CD4-positive, alpha-beta T cell treated with Interleukin-6 at 100 ng/mL for 8 hours (primary cell): ENCODE measurements around the gene TBC1D1.
"Not testable (repeated sequence)": the region's sequence is repeated elsewhere in the genome, so short reads cannot be mapped to it uniquely, and the experiment has no call there.

ENCODE experiments used
- DNase-seq: peaks from one replicate; pipeline ENCODE4 v3.0.0-alpha.2; 2020; ENCODE audit warnings: mixed read lengths, low spot score

TBC1D1 gene

DNA sequence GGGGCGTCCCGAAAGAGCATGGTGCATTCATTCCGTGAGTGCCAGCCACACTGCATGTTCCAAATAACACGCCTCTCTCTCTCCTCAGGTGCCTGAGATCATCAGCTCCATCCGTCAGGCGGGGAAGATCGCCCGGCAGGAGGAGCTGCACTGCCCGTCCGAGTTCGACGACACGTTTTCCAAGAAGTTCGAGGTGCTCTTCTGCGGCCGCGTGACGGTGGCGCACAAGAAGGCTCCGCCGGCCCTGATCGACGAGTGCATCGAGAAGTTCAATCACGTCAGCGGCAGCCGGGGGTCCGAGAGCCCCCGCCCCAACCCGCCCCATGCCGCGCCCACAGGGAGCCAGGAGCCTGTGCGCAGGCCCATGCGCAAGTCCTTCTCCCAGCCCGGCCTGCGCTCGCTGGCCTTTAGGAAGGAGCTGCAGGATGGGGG is 123.6 kb downstream of the TBC1D1 start:
- no peak for DNase-seq

DNA sequence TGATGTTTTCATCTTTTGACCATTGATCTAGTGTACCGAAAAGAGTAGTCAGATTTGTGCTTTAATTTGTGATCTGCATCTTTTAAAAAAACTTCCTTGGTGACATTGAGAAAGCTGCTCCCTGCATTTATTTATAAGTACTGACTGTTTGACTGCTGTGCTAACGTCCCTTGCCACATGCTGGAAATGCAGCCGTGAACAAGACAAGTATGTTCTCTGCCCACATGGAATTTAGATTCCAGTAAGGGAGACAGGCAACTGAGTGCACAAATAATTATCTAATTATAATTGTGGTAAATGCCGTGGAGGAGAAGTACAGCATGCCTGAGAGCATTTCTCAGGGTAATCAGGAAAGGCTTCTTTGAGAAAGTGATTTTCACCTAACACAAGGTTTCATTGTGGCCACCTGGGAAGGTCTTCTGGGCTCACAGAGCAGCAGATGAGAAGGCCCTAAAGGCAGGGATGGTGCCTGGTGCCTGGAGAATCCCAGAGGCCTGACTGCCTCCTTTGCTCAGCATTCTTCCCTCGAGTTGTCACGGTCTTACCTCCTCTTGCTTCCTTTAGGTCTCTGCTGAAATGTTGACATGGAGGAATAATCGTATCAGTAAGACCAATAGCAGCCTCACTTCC is 125.1 kb downstream of the TBC1D1 start:
- no peak for DNase-seq

DNA sequence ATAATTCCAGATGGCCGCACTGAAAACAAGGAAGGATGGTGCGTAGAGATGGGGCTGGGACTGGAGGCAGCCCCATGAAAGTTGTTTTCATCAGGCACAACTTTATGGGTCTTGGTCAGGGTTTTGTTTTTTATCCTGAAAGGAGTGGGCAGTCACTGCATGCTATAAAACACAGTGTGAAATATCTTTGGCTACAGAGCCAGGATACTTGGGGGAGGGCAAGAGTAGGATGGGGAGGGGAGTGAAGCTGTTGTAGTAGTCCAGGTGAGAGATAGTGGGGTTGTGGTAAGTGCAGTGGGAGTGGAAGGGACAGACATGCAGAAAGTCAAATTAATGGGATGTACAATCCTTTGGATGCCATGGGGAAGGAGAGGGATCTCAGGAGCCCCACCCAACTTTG is 125.8 kb downstream of the TBC1D1 start:
- DNase-seq: no peak

DNA sequence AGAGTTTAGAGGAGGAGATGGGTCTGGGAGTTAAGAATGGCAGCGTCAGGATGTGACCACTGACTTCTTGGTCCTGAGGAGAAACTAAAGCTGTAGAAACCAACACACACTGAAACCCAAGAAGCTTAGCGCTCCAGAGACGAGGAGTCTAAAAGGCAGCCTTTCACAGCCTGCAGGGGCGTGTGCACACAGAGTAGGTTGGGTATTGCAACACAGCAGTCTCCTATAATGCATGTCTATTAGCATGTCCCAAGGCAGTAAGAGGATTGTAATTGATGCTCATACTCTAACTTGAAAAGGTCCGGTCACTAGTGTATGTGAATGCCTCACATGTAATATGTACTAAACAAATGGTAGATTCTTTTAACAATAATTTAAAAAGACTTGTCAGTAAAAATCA is 126.7 kb downstream of the TBC1D1 start:
- no peak for DNase-seq

DNA sequence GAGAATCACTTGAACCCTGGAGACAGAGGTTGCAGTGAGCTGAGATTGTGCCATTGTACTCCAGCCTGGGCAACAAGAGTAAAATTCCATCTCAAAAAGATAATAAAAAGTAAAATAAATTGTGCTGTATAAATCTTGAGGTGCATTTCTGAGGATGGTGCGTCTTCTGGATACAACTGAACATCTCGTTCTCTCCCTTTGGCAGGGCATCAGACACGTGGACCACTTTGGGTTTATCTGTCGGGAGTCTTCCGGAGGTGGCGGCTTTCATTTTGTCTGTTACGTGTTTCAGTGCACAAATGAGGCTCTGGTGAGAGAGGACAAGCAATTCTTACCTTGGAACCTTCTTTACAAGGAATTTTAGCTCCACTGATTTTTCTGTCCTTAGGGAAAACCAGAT is 129.5 kb downstream of the TBC1D1 start:
- DNase-seq: no peak

DNA sequence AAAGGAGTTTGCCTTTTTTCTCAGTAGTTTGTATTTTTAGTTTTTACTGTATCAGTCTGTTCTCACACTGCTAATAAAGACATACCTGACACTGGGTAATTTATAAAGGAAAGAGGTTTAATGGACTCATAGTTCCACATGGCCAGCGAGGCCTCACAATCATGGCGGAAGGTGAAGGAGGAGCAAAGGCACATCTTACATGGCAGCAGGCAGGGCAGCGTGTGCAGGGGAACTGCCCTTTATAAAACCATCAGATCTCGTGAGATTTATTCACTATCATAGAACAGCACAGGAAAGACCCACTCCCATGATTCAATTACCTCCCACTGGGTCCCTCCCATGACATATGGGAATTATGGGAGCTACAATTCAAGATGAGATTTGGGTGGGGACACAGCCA is 130.1 kb downstream of the TBC1D1 start:
- not testable (repeated sequence) for DNase-seq

DNA sequence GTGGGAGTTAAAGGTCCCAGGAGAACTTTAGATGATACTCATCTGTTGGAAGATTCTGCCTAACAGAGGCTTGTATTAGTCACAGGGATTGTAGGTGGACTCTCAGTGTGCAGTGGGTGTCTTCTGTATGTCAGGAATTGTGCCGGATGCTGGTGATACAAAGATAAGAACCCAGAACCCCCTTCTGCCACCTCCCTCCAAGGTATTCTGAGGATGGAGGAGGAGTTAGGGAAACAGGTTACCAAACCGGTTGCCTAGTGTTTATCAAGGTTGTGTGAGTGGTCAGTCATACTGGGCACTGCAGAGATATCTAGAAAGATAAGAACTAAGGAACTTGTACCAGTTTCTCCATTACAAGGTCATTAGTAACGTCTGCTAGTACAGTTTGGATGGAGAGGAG is 130.9 kb downstream of the TBC1D1 start:
- DNase-seq: no peak

DNA sequence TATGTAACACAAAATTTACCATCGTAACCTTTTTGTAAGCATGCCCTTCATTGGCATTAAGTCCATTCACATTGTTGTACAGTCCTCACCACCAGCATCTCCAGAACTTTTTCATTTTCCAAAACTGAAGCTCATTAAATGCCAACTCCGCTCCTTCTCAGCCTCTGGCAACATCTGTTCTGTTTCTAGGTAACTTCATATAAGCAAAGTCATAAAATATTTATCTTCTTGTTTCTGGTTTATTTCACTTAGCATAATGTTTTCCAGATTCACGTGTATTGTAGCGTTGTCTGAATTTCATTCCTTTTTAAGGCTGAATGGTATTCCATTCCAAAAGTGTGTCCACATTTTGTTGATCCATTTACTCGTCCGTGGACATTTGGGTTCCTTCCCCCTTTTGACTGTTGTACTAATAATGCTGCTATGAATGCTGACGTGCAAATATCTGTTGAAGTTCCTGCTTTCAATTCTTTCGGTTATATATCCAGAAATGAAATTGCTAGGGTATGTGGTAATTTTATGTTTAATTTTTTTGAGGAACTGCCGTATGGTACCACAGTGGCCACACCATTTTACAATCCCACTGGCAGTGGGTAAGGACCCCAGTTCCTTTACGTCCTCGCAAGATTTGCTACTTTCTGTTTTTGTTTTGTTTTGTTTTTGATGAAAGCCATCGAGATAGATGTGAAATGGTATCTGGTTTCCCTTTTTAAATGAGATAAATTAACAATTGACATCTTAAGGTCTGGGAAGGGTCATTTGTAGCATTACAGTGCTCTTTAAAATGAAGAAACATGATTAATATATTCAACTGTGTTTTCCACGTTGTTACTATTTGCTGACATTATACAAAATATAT is 132.7 kb downstream of the TBC1D1 start:
- no peak for DNase-seq

DNA sequence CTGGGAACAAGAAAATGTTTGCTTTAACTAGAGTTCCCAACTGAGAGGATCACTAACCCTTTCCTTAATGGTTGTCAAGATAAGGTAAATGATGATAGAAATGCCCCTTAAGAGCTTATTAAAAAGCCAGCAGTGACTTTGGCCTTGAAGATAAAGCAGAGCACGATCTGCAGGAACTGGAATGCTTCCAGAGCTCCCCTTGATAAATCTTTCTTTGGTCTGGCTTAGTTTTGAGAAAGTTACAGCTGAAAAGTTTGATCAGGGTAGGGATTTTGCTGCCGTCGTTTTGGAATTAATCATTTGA is 133.3 kb downstream of the TBC1D1 start:
- no peak for DNase-seq

DNA sequence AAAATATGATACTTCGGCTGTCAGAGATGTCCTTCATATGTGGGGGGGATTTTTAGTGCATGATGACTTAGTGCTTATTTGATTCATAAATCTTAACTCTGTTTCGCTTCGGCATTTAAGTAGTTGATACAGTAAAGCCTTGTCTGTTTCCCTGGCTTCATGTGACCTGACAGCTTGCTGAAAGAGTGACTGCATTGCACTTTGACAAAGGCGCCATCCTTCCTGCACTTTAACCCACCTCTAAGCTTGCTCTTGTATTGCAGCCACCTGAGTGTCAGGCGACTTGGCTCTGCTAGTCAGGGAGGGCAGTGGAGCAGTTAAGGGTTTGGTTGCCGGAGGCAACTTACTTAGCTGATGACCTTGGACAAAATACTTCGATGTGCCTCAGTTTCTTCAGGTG is 134.8 kb downstream of the TBC1D1 start:
- no peak for DNase-seq

DNA sequence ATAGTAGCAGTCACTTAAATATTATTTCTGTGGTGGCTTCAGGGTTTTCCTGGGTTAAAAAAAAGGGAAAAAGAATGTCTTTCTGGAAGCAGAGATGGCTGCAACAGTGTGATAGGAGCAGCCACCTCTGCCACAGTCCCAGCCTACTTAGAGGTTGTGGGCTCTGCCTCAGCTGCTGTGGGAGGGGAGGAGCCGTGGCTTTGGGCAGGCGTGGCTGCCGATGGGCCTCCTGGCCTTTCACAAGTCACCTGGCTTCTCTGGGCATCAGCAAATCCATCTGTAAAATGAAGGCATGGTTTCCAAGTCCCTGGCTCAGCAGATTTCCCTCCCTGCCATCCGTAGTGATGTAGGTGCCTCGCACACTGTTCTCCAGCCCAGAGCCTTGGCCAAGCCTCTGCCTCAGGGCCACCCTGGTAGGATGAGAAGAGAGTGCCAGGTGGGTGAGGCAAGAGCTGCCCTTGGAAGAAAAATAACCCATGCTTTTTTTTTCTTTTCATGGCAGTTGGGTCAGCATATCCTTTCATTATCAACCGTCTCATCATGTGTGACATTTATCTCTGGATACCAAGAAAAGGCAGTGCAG is 135.4 kb downstream of the TBC1D1 start:
- DNase-seq: no peak

DNA sequence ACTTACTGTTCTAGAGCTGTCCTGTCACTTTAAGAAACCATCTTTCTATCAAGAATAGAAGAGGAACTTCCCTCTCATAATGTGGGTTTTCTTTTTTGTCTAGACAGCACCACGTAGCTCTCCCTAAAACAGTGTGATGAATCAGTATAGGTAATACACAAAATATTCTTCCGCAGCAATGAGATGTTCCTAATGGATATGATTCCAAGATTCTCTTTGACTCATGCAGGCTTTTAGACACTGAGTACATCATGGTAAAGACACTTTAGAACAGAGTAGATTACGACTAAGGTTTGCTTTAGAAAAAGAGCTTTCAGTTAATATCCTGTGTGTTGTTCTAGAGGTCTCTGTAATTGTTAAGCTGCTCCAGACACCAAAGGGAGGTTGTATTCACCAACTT is 139.1 kb downstream of the TBC1D1 start:
- DNase-seq: no peak

DNA sequence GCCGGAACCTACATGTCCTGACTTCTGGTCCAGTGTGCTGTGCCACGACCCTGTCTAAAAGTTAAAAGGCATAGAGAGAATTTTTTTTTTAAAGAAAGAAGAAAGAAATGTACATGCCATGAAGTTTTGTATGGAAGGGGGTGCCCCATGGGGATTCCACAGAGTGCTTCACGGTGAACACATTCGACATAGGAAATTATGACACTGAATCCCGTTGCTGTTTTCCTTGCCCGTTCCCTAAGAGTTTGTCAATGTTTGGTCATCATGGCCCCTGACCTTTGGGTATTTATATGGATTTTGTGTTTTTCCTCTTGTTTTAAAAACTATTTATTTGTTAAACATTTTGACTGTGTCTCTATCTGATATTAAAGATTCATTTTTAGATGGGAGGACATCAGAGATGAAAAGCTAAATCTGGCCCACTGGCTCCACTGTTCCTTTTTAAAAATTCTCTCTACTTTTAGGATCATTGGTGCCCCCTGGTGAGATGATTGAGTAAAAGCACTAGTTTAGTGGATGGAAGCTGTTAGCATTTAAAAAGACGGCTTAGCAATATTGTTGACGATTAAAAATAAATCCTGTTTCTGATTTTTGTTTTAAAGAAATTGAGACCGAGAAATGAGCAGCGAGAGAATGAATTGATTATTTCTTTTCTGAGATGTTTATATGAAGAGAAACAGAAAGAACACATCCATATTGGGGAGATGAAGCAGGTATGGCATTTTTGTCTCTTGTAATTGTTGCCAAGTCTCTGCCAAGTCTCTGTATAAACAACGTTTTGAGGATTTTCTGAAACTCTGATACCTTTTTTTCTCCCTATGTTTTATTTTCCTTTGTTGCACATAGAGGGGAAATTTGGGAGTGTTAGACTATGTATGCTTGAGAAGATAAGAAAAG is 144.3 kb downstream of the TBC1D1 start:
- peak; percentile 55 for DNase-seq

DNA sequence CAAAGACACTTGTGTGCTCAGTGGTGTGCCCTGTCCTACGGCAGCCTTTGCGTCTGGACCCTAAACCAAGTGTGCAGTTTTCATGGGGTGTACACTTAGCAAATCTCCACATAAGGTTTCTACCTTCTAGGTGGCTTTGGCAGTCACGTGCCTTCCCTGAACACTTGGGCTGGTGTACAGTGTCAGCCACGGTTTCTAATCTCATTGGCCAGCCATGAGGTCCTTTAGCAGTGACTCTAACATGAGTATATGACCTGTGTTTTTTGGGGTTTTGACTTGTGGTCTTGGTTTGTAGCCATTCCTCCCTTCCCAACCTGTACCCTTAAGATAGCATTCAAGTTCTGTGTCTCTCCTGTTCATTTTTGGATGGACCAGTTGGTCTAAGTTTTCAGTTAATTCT is 145.7 kb downstream of the TBC1D1 start:
- DNase-seq: no peak

DNA sequence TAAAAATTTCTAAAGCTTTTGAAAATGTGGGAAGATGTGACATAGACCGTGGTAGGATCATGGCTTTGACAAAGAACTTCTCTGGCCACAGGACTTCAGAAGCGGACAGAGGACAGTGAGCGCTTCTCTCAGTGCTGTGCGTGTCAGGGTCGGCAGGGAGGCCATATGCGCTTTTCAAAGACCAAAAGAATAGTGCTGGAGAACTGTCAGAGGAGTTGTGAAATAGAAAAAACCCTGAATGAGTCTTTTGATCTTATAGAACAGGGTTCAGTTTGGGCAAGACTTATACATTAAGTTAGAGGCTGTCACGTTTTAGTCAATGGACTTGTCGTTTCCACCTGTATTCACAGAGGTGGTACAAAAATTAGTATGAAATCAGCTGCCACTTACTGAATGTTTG is 146.7 kb downstream of the TBC1D1 start:
- DNase-seq: no peak

DNA sequence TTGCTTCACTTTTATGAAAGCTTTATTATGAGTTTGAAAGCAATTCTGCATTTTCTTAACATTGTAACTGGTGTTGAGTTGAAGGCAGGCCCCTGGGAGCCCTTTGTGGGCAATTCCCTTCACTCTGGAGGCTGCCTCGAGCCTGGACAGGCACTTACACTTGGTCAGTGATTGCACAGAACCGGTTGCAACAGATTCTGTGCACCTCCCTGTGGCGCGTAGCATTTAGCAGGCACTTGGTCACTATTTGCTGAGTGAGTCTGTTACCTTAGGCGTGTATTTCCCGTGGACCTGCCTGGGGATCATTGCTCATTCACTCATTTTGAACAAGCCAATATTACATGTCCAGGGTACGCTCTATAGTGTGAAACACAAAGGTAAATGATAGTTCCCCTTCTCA is 149.7 kb downstream of the TBC1D1 start:
- DNase-seq: no peak

DNA sequence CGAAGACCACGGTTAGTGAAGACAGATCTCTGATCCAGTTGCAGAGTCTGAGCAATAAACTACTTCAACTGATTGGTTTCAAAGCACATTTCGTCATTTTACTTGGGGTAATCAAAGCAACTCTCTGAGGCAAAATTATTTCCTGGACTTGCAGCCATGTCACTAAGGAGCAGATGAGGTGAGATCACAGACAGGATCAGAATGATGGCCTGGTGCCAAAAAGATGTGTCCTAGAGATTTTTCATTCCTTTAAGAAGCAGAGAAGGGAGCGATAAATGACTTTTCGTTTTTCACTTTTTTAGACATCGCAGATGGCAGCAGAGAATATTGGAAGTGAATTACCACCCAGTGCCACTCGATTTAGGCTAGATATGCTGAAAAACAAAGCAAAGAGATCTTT is 153.2 kb downstream of the TBC1D1 start:
- DNase-seq: no peak

DNA sequence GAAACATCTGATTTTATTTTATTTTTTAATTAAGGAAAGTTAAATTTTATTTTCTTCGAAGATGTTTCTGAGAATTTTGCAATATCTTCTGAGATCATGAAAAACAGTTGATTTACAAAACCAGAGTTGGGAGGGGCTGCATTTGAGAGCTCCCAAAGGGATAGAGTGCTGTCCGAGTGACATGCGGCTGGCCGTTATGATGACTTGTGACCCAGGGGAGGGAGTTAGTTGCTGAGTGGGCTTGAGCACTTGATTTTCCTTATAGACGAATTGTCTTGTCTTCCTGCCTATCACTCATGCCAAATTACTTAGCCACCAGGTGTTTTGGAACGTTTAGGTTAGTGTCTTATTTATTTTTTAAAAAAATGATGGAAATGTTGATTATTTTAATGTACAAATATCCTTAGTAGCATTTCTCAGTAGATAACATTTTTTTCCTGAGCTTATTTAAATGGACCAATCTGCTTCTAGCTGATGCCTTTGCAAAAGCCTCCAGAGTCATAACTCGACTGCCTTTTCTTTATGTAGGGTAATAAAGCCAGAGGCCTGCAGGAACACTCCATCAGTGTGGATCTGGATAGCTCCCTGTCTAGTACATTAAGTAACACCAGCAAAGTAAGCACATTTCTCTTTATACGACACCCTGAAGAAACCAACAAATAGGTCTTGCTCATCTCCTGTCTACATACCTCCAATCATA is 154.6 kb downstream of the TBC1D1 start:
- DNase-seq: no peak

DNA sequence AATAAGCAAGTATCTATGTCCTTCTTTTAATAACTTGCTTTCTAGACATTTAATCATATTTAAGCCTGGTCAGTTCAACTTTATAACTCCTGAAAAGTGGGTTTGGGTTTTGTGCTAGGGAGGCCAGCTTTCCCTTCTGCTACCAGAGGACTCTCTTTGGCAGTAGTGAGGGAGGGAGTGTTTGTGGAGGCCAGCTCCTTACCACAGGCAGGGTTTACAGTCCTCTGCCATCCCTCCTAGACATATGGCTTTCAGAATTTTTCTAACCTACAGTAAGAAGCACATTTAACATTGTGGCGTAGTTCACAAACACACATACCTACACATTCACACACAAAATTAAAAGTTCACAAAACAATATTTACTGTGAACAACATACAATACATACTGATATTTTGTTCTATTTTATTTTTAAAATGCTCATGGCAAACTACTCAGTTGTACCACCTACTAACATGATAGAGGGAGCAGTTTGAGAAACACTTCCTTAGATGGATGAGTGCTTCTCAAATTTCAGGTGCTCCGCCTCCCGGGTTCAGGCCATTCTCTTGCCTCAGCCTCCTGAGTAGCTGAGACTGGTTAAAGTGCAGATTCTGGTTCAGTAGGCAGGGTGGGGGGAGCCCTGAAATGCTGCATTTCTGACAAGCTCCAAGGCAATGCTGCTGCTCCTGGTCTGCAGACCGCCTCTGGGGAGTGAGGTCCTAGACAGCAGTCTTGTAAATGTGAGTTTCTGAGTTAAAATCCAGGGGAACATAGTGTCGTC is 156.0 kb downstream of the TBC1D1 start:
- DNase-seq: no peak

DNA sequence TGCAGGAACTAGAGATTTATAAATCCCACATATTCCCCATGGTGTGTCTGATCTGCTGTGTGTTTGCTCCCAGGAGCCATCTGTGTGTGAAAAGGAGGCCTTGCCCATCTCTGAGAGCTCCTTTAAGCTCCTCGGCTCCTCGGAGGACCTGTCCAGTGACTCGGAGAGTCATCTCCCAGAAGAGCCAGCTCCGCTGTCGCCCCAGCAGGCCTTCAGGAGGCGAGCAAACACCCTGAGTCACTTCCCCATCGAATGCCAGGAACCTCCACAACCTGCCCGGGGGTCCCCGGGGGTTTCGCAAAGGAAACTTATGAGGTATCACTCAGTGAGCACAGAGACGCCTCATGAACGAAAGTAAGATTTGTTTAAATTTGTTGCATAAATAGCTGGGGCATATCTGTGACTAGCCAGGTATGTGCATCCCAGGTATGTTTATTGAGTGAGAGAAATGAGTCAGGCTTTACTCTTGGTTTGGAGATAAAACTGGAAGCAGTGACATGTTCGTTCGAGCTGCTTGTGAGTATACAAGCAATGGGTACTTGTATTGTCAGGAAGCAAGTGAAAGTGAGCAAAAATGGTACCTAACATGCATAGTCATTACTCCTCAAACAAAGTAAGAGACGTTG is 158.8 kb downstream of the TBC1D1 start:
- DNase-seq: no peak
